Renal pelvis (tissue), 12 donors: ENCODE data around the gene ADIRF. TPM values are rescaled to one million over a fixed set of nuclear protein-coding genes. Genes with fewer than 3 reads are reported as not detected.
"Not testable (repeated sequence)": the region's sequence is repeated elsewhere in the genome, so short reads cannot be mapped to it uniquely, and the experiment has no call there.

Experiments
- DNase-seq: peaks from one replicate; pipeline ENCODE4 v3.0.0-alpha.2; 2013
- long read RNA-seq, 16 experiments: transcript quantifications; one replicate each; lab custom pipeline, GENCODE V29; 2026
- polyA plus RNA-seq, 3 donors: library from polyadenylated mRNA; unstranded; fragments of 120-200 nt; gene quantifications; one replicate each; pipeline ENCODE4 v1.2.1, GENCODE V29; 2013; ENCODE audit not compliant: insufficient read length in 3 of 3

ADIRF gene
- 10 to 100 TPM; 18.0 to 20.8 (median 19.0) TPM for polyA plus RNA-seq
- long read RNA-seq, donor 1, transcript ADIRF-201 (3 exons, 917 nt) = major isoform, 54 of 56 reads
- long read RNA-seq, donor 1, partial matches to known transcripts = 0 of 56 reads
- long read RNA-seq, donor 1, other reads (novel, unspliced or antisense) = 0 of 56 reads
- long read RNA-seq, donor 2, transcript ADIRF-201 (3 exons, 917 nt) = major isoform, 26 of 27 reads
- long read RNA-seq, donor 2, partial matches to known transcripts = 0 of 27 reads
- long read RNA-seq, donor 2, other reads (novel, unspliced or antisense) = 0 of 27 reads
- long read RNA-seq, donor 3, transcript ADIRF-201 (3 exons, 917 nt) = major isoform, 19 of 20 reads
- long read RNA-seq, donor 3, partial matches to known transcripts = 0 of 20 reads
- long read RNA-seq, donor 3, other reads (novel, unspliced or antisense) = 0 of 20 reads
- long read RNA-seq, donor 4, transcript ADIRF-201 (3 exons, 917 nt) = major isoform, 72 of 73 reads
- long read RNA-seq, donor 4, partial matches to known transcripts = 0 of 73 reads
- long read RNA-seq, donor 4, other reads (novel, unspliced or antisense) = 0 of 73 reads
- long read RNA-seq, donor 5, transcript ADIRF-201 (3 exons, 917 nt) = major isoform, 43 of 44 reads
- long read RNA-seq, donor 5, partial matches to known transcripts = 0 of 44 reads
- long read RNA-seq, donor 5, other reads (novel, unspliced or antisense) = 0 of 44 reads
- long read RNA-seq, donor 6, transcript ADIRF-201 (3 exons, 917 nt) = major isoform, 24 of 24 reads
- long read RNA-seq, donor 6, partial matches to known transcripts = 0 of 24 reads
- long read RNA-seq, donor 6, other reads (novel, unspliced or antisense) = 0 of 24 reads
- long read RNA-seq, donor 7, transcript ADIRF-201 (3 exons, 917 nt) = major isoform, 126 of 130 reads
- long read RNA-seq, donor 7, partial matches to known transcripts = 0 of 130 reads
- long read RNA-seq, donor 7, other reads (novel, unspliced or antisense) = 0 of 130 reads
- long read RNA-seq, donor 8, transcript ADIRF-201 (3 exons, 917 nt) = major isoform, 14 of 15 reads
- long read RNA-seq, donor 8, partial matches to known transcripts = 0 of 15 reads
- long read RNA-seq, donor 8, other reads (novel, unspliced or antisense) = 0 of 15 reads
- long read RNA-seq, donor 9, transcript ADIRF-201 (3 exons, 917 nt) = major isoform, 18 of 19 reads
- long read RNA-seq, donor 9, partial matches to known transcripts = 0 of 19 reads
- long read RNA-seq, donor 9, other reads (novel, unspliced or antisense) = 0 of 19 reads
- long read RNA-seq, donor 10, transcript ADIRF-201 (3 exons, 917 nt) = major isoform, 23 of 24 reads
- long read RNA-seq, donor 10, partial matches to known transcripts = 0 of 24 reads
- long read RNA-seq, donor 10, other reads (novel, unspliced or antisense) = 0 of 24 reads
- long read RNA-seq, donor 11, transcript ADIRF-201 (3 exons, 917 nt) = major isoform, 18 of 18 reads
- long read RNA-seq, donor 11, partial matches to known transcripts = 0 of 18 reads
- long read RNA-seq, donor 11, other reads (novel, unspliced or antisense) = 0 of 18 reads
- long read RNA-seq, donor 12, transcript ADIRF-201 (3 exons, 917 nt) = major isoform, 60 of 62 reads
- long read RNA-seq, donor 12, partial matches to known transcripts = 0 of 62 reads
- long read RNA-seq, donor 12, other reads (novel, unspliced or antisense) = 0 of 62 reads
- long read RNA-seq, donor 13, transcript ADIRF-201 (3 exons, 917 nt) = major isoform, 10 of 12 reads
- long read RNA-seq, donor 13, partial matches to known transcripts = 0 of 12 reads
- long read RNA-seq, donor 13, other reads (novel, unspliced or antisense) = 0 of 12 reads
- long read RNA-seq, donor 14 = 0 reads
- long read RNA-seq, donor 15, transcript ADIRF-201 (3 exons, 917 nt) = major isoform, 39 of 41 reads
- long read RNA-seq, donor 15, partial matches to known transcripts = 0 of 41 reads
- long read RNA-seq, donor 15, other reads (novel, unspliced or antisense) = 0 of 41 reads
- long read RNA-seq, donor 16, transcript ADIRF-201 (3 exons, 917 nt) = major isoform, 16 of 19 reads
- long read RNA-seq, donor 16, partial matches to known transcripts = 0 of 19 reads
- long read RNA-seq, donor 16, other reads (novel, unspliced or antisense) = 0 of 19 reads

DNA sequence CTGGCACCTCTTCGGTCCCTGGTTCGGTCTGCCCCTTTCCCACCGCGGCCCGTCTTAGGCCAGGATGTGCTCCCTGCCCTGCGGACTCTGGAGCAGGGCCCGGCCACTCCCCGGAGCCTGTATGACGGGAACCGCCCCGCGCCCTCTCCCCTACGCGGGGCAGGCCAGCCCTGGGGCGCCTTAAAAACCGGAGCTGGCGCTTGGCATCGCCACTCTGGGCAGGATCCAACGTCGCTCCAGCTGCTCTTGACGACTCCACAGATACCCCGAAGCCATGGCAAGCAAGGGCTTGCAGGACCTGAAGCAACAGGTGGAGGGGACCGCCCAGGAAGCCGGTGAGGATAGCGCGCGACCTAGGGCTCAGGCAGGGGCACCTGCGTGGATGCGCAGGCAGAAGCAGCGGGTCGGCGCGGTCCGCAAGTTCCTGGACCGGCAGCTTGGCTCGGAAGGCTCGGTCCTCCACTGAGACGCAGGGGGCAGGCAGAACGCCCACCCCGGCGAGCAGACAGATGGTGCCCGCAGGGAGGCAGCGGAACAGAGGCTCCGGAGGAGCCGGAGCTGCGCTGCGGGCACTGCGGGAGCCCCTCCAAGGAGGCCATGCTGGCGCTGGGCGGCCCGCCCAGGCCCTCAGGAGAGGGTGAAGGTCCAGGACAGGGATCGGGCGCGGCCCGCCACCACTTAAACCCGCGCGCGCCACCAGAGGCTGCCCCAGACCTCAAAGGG lies at the start of gene ADIRF:
Gene ADIRF, plus strand, starts transcription at position 212 of the 723 bp plus-strand sequence. Its CDS starts 63 bp downstream, at position 275.
- no peak for DNase-seq

DNA sequence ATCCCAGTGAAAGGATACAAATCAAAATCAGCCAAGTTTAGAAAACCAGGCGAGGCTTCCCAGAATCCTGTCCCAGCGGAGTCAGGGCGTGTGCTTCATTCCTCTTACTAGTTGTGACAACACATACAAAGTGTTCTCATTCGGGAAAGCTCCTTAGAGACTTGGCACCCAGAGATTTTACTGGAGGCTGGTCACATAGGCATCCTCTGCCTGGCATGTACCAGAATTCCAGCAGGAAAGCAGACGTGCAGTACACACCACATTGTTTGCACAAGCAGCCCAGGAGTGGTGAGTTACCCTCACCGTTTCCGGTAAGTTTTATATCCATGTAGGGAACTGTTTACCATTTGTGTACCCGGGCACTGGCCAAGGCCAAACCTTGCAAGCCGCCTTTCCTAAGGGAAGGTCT lies 45.7 kb upstream of the ADIRF start:
- DNase-seq = no peak

DNA sequence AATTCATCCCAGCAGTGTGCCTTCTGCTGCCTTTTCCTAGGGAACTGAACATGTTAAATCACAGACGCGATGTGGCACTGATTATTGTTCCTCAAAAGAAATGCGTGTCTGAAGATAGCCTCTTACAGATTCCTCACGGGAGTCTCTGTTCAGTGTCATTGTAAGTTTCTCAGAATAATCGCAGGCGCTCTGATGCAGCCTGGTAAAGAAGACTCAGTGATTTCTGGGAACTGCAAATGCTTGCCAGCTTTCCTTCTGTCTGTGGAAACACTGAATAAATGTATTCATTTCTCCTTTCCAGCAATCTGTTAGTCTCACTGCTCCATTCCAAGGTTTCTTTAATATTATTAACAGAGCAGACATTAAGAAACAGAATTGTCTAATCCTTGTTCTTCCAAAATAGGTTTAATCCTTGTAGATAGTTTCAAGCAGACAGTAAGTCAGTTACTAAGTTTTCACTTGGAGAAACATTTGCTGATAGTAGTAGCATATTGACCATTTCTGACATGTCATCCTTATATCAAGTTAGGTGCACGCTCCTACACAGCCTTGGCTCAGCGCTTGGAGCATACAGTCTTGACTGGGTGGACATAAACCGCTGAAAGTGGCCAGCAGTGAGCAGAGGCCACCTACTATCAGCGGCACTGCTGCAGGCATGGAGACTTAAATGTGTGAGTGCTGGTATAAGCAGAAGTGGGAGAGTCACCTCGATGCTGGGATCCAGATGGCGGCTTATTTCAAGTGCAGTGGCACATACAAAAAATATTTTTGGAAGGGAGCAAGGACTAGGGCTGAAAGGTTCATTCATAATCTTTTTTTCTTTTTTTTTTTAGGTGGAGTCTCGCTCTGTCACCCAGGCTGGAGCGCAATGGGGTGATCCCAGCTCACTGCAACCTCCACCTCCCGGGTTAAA lies 38.6 kb upstream of the ADIRF start:
- no peak for DNase-seq

DNA sequence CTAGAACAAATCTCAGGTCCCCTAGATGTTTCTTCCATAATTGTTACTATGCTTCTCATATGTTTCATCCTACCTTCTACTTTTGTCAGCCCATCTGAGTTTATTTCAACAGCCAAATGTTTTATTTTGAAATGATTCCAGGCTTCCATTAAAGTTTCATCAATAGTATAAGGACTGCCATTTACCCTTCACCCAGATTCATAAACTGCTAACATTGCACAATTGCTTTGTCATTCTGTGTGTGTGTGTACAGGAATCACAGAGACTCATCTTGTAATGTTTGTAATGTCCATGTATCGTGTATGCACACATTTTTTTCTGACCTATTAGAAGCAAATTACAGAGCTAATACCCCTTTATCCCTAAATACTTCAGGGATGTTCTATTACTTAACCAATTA lies 36.4 kb upstream of the ADIRF start:
- no peak for DNase-seq

DNA sequence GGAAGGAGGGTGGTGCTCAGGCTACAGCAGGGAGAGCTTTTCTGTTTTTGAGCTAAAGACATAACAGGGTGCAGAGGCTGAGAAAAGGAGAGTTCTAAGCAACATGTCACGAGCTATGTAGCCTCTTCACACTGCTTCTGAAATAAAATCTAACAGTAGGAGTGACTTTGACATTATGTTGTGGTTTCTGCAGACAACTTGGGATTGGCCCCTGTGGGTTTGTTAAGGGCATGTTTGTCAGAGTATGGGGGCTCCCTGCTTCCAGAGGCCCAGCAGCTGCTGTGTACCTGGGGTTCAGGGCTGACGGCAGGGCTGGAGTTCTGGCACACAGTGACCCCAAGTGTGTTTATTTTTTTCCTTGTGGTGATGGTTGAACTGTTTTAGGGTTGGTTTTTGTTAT lies 35.6 kb upstream of the ADIRF start:
- no peak for DNase-seq

DNA sequence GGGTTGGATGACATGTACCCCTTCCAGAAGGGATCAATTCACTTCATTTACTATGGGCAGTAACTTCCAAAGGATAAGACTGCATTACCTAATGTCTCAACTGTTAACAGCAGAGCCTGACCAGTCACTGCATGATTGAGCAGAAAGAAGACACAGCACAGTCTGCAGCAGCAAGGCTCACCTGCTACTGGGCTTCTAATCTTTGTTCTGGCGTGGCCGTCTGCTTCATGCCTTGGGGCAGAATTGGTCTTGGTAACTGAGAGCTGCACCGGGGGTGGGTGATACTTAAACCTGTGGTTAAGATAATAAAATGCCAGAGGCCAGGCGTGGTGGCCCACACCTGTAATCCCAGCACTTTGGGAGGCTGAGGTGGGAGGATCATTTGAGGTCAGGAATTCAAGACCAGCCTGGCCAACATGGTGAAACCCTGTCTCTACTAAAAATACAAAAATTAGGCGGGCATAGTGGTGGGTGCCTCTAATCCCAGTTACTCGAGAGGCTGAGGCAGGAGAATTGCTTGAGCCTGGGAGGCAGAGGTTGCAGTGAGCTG lies 34.0 kb upstream of the ADIRF start:
- DNase-seq = not testable (repeated sequence)

DNA sequence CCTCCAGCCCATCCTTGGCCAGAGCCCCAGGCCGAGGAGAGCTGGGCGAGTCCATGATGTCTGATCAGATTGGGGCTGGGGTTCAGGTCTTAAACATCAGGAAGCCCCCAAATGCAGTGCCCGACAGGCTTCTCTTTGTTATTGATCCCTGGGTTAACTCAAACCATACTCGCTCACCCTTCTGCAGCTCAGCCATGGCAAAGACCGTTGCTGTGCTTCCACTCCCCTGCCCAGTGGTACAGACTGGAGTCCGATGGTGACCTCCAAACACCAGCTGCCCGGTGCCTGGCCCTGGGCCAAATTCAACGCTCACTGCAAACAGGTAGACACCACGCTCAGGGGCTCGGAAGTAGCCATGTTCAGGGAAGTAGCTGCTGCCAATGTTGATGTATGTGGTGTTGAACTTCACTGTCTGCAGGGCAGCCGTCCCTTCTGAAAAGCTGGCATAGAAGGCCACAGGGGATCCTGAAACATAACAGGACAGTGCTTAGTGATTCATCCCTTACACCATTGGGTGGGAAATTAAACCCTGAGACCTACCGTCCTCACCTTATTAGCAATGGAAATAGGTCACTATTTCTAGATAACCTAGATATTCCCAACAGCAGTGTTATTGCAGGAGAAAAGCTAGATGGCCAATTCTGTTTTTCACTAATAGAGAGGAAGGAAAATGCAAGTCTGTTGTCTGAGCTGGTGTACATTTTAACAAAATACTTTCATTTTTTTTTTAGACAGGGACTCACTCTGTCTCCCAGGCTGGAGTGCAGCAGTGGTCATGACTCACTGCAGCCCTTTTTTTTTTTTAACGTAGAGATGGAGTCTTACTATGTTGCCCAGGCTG lies 31.4 kb upstream of the ADIRF start:
- DNase-seq = no peak

DNA sequence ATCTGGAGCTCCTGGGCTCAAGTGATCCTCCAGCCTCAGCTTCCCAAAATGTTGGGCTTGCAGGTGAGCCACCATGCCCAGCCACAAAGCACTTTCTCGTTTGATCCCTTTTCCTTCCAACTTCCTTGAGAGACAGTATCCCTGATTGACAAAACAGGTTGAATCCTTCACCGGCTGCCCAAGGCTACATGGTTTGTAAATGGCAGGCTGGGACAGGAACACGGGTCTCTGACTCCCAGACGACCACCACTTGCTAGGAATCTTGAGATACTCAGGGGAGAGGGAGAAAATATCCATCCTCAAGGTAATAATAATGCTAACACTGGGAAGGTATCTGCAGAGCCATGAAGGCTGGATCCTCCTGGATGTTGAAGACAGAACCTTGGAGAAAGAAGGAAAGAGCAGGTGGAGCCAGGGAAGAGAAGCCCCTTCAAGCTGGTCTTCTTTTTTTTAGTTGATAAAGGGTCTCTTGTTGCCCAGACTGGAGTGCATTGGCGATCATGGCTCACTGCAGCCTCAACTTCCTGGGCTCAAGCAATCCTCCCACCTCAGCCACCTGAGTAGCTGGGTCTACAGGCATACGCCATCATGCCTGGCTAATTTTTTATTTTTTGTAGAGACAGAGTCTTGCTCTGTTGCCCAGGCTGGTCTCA lies 30.7 kb upstream of the ADIRF start:
- no peak for DNase-seq

DNA sequence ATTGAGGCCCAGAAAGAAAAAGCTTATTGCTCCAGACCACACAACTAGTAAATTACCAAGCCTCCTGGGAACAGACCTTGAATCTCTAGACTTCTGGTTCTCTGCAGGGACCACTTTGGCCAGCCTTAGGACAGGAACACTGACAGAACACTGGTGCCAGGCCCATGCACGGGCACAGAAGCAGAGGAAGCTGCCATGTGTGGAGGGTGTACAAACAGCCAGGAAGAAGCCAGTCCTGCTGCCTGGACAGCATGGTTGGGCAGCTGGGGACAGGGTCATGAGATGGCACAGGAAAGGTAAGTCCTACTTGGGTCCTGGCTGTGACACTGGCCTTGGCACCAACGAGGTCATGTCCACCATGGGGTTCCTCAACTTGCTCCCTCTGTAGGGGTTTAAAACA lies 30.0 kb upstream of the ADIRF start:
- no peak for DNase-seq

DNA sequence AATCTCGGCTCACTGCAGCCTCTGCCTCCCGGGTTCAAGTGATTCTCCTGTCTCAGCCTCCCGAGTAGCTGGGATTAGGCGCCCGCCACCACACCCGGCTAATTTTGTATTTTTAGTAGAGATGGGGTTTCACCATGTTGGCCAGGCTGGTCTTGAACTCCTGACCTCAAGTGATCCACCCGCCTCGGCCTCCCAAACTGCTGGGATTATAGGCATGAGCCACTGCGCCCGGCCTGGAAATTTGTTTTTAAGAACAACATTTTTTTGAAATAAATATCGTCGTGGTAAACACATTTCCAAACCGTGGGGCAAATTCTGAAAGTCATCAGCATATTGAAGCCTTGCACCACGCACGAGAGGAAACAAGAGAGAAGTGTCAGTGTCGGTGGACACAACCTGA lies 28.2 kb upstream of the ADIRF start:
- DNase-seq = not testable (repeated sequence)

DNA sequence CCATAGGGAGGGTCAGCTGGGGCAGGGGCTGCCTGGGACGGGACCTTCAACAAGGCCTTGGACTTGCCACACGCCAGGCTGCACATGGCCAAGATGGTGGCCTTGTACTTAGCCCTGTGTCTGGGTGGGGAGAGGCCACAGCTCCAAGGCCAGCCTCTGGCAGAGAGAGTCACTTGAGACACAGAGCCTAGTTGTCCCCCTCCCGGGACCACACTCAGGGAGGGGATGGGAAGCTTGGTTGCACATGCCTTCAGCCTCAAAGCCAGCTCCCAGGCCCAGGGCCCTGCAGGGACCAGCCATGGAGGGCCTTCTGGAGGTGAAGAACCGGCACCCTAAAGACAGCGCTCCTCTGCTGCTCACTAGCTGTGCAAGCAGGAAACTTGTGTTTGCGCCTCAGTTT lies 27.6 kb upstream of the ADIRF start:
- DNase-seq = no peak

DNA sequence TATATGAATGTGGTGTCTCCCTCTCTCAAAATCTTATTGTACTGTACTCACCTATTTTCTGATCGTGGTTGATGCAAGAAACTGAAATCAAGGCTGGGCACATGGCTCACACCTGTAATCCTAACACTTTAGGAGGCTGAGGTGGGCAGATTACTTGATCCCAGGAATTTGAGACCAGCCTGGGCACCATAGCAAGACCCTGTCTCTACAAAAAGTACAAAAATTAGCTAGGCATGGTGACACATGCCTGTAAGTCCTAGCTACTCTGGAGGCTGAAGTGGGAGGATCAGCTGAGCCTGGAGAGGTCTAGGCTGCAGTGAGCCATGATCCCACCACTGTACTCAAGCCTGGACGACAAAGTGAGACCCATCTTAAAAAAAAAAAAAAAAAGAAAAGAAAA lies 26.9 kb upstream of the ADIRF start:
- DNase-seq = no peak

DNA sequence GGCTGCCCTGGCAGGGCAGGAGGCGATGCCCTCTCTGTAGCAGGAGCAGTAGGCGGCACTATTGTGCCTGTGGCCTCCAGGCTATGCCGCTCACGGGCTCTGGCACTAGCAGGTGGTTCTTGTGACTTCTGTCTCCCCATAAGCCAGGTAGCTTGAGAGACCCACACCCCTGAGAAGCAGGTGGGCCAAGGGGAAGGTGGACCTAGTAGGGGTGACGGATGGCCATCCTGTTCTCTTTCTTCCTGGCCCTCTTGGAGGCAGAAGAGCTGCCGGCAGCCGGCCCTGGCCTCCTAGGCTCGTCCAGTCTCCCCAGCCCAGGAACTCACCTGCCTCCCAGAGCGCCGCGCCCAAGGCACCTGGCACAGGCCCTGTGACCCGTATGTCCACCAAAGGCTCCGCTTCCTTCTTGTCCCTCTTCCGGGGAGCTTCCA lies 26.3 kb upstream of the ADIRF start:
- DNase-seq = no peak

DNA sequence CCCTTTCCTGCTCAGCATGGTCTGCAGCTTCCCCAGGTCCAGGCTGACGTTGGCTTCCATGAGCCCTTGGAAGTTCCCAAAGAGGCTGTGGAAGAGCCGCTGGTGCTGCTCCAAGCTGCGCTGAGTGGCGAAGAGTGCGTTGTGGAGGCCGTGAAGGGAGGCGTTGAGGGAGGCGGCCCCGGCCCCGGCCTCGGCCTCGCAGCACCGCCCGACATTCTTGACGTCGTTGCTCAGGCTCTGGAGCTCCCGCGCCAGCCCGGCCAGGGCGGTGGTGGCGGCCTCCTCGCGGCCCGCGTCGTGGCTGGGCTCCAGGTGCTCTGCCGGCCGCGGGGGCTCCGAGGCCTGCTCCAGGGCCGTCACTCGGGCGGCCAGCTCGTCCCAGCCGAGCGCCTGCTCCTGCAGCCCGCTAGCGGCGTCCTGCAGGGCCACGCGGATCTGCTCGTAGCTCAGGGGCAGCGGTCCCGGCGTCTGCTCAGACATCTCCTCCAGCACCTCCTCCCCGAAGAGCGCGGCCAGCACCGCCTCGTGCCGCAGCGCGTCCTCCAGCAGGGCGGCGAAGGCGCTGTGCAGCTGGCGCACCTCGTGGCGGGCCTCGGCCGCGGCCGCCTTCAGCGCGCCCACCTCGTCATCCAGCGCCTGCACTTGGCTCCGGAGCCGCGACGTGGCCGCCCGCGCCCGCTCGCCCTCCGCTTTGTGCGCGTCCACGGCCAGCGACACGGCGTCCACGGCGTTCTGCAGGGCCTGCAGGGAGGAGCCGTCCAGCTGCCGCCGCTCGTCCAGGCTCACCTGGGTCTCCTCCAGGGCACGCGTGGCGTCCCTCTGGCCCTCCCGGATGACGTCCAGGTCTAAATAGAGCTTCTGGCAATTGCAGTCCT lies 25.6 kb upstream of the ADIRF start:
- DNase-seq = no peak

DNA sequence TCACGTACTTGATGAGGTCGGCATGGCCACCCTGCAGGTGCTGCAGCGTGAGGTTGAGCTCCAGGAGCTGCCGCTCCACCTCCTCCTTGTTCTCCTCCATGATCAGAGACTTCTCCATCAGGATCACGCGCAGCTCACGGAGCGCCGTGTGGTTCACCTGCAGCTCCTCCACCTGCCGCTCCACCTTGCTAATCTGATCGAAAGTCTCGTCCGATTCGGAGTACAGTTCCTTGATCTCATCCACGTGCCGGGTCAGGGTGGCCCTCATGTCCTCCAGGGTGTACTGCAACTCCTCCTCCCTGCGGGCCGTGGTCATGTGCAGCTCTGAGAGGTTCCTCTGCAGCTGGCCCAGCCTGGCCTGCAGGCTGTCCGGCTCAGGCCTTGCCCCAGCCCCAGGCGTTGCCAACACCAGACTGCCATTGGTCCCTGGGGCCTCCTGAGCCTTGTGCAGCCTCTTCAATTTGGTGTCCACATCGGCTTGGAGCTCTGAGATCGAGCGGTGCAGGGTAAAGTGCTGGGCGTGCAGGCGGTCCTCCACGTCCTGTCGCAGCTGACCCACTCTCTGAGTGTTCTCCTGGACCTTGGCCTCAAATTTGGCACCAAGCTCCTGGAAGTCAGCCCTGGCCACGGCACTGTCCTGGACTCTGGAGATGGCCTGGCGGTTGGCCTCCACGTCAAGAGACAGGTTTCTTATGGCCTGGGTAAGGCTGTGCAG lies 24.8 kb upstream of the ADIRF start:
- no peak for DNase-seq
